ENCODE results near the gene TSPAN12. TPM values are rescaled to one million over a fixed set of nuclear protein-coding genes. Genes with fewer than 3 reads are reported as not detected.

Gene TSPAN12
- total RNA-seq, 1 experiment from 2014 or later: 1.4 TPM

DNA sequence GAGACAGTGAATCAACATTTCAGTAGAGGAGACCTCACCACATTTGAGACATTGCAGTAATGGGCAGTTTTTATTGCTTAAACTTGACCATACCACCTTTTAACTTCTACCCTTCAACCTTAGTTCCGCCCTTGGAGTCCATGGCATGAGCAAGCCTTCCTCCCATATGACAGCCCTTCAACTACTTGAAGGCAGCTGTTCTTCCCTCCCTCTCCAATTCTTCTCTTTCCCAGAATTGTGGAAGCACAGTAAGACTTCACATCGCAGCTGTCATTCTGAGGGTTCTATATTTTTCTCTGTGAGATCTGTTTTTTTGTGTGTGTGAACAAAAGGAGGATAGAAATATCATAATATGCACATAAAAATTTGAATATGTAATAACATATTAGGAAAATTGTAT, 2.2 kb upstream of the TSPAN12 start:
- H3K27me3 ChIP-seq (ENCODE audit: control insufficient read depth, insufficient read depth, low read length): peaks cover 32% of the 10 kb centered on the region
- CTCF ChIA-PET: no interaction called here
- no TSS peak for BruUV-seq (replicated peaks)

DNA sequence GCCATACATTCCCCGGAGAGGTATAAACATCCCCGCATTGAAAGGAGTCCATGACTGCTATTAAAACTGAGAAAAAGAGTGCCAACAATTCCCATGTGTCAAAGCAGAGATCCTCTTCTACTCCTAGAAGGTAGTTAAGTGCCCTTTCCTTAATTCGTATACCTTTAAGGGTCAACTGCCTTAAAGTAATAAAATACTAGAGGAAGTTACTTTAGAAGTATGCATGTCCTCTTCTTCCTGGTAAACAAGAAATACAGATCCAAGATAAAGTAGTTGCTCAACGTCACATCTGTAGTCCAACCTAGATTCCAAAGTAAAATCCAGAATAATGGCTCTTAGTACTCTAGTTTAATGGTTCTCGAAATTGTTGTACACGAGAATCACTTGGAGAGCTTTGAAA, 1.5 kb upstream of the TSPAN12 start:
- no TSS peak for BruUV-seq (replicated peaks)
- intact Hi-C loops (cut with micrococcal nuclease; ENCODE audit: unreplicated experiment) (no loop called here), in situ Hi-C loops (cut with HindIII; ENCODE audit: low pct_unique_long_range_greater_than_20kb, low sequenced_read_pairs) (no loop called here)
- H3K4me1 ChIP-seq (ENCODE audit: control insufficient read depth, insufficient read depth, low read length): peaks cover 10% of the 10 kb centered on the region; the same call in 1 of the 2 replicates
- POLR2A ChIA-PET: no interaction called here
- H3K4me3 ChIP-seq (ENCODE audit: low read depth in 2 of 2, low read length in 2 of 2): no peak overlapping the region
- DNase-seq (ENCODE audit: low read depth, low spot score) (no peak), ATAC-seq (no peak)
- H3K27ac ChIP-seq (ENCODE audit: low read length): no peak overlapping the region
- no peaks in the 10 kb centered on the region for H3K36me3 ChIP-seq (ENCODE audit: control insufficient read depth, insufficient read depth, low read length)
- H3K9me3 ChIP-seq (ENCODE audit: control insufficient read depth, insufficient read depth, low read depth, low read length): no peaks in the 10 kb centered on the region
- TF ChIP-seq TCF7L2 (IDR thresholded peaks at IDR 0.05; ENCODE audit: low read depth, low read length) (no peak), SIN3A (IDR thresholded peaks at IDR 0.05; ENCODE audit: borderline replicate concordance, insufficient read depth, low read depth, low read length) (no peak), POLR2AphosphoS5 (IDR thresholded peaks at IDR 0.05; ENCODE audit: low read depth, low read length) (no peak)
- TF ChIP-seq, protein P1, sequence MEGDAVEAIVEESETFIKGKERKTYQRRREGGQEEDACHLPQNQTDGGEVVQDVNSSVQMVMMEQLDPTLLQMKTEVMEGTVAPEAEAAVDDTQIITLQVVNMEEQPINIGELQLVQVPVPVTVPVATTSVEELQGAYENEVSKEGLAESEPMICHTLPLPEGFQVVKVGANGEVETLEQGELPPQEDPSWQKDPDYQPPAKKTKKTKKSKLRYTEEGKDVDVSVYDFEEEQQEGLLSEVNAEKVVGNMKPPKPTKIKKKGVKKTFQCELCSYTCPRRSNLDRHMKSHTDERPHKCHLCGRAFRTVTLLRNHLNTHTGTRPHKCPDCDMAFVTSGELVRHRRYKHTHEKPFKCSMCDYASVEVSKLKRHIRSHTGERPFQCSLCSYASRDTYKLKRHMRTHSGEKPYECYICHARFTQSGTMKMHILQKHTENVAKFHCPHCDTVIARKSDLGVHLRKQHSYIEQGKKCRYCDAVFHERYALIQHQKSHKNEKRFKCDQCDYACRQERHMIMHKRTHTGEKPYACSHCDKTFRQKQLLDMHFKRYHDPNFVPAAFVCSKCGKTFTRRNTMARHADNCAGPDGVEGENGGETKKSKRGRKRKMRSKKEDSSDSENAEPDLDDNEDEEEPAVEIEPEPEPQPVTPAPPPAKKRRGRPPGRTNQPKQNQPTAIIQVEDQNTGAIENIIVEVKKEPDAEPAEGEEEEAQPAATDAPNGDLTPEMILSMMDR (IDR thresholded peaks at IDR 0.05): no peak
- TF ChIP-seq, protein P2, sequence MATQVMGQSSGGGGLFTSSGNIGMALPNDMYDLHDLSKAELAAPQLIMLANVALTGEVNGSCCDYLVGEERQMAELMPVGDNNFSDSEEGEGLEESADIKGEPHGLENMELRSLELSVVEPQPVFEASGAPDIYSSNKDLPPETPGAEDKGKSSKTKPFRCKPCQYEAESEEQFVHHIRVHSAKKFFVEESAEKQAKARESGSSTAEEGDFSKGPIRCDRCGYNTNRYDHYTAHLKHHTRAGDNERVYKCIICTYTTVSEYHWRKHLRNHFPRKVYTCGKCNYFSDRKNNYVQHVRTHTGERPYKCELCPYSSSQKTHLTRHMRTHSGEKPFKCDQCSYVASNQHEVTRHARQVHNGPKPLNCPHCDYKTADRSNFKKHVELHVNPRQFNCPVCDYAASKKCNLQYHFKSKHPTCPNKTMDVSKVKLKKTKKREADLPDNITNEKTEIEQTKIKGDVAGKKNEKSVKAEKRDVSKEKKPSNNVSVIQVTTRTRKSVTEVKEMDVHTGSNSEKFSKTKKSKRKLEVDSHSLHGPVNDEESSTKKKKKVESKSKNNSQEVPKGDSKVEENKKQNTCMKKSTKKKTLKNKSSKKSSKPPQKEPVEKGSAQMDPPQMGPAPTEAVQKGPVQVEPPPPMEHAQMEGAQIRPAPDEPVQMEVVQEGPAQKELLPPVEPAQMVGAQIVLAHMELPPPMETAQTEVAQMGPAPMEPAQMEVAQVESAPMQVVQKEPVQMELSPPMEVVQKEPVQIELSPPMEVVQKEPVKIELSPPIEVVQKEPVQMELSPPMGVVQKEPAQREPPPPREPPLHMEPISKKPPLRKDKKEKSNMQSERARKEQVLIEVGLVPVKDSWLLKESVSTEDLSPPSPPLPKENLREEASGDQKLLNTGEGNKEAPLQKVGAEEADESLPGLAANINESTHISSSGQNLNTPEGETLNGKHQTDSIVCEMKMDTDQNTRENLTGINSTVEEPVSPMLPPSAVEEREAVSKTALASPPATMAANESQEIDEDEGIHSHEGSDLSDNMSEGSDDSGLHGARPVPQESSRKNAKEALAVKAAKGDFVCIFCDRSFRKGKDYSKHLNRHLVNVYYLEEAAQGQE (IDR thresholded peaks at IDR 0.05; ENCODE audit: insufficient read depth in 1 of 2, low read depth in 2 of 2, low read length in 1 of 2): no peak
- peaks cover 36% of the 10 kb centered on the region for H3K27me3 ChIP-seq (ENCODE audit: control insufficient read depth, insufficient read depth, low read length)
- CTCF ChIA-PET: no interaction called here

More for the DNA sequence above, 2.2 kb upstream of the TSPAN12 start:
- POLR2A ChIA-PET: no interaction called here
- in situ Hi-C loops (cut with HindIII; ENCODE audit: low pct_unique_long_range_greater_than_20kb, low sequenced_read_pairs) (no loop called here), intact Hi-C loops (cut with micrococcal nuclease; ENCODE audit: unreplicated experiment) (no loop called here)
- DNase-seq (ENCODE audit: low read depth, low spot score) (no peak), ATAC-seq (no peak)
- Histone ChIP-seq H3K9me3 (ENCODE audit: control insufficient read depth, insufficient read depth, low read depth, low read length) (no peaks in the 10 kb centered on the region), H3K4me3 (ENCODE audit: low read depth in 2 of 2, low read length in 2 of 2) (no peak overlapping the region), H3K36me3 (ENCODE audit: control insufficient read depth, insufficient read depth, low read length) (no peaks in the 10 kb centered on the region), H3K4me1 (ENCODE audit: control insufficient read depth, insufficient read depth, low read length) (peaks cover 10% of the 10 kb centered on the region; the same call in 1 of the 2 replicates), H3K27ac (ENCODE audit: low read length) (no peak overlapping the region)
- TF ChIP-seq TCF7L2 (IDR thresholded peaks at IDR 0.05; ENCODE audit: low read depth, low read length) (no peak), SIN3A (IDR thresholded peaks at IDR 0.05; ENCODE audit: borderline replicate concordance, insufficient read depth, low read depth, low read length) (no peak), POLR2AphosphoS5 (IDR thresholded peaks at IDR 0.05; ENCODE audit: low read depth, low read length) (no peak)
- TF ChIP-seq, protein P2 (IDR thresholded peaks at IDR 0.05; ENCODE audit: insufficient read depth in 1 of 2, low read depth in 2 of 2, low read length in 1 of 2): no peak
- TF ChIP-seq, protein P1 (IDR thresholded peaks at IDR 0.05): no peak
